T-helper 9 cell (primary cell): Measurements from ENCODE around the gene ARHGAP35.

Source experiments
- DNase-seq: peaks from one replicate; pipeline ENCODE4 v3.0.0-alpha.2; 2020

The ARHGAP35 gene

DNA sequence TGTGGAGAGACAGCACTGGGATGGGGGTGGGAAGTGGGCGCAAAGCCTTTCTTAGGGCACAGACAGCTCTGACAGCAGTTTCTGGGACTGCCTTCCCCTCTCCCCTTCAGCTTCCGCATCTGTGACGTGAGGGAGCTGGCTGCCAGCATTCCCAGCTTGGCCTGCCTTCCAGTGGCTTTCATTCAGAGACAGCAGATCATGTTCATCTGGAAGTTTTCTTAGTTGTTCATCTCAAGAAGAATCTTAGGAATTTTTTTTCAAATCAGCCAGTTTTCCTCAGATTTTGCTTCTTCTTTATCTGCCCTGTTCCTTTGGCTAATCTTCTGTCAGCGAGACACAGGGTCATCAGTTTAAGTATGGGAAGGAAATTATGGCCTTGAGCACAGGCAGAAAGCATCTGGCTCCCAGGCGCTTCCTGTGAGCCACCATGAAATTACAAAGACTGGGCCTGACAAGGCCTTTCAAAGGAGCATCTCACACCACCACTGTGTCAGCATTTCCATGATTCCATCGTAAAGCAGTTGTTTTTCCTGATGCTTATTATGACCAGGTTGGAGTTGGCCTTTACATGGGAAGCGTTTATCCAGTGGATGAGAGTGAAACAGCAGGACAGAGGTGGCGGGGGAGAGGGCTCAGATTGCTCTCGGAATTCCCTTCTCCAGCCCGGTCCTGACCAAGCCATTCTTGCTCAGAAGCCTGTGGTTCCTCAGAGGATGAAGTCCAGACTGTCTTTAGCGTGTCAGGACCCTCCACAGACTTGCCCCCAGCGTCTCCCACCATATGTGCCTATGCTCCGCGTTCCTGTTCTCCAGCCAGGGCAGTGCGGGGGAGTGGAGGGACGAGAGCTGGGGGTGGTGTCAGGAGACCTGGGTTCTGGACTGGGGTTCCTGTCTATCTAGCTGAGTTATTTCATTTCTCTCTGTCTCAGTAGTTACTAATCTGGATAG is 43.6 kb downstream of the ARHGAP35 start:
- DNase-seq: no peak

DNA sequence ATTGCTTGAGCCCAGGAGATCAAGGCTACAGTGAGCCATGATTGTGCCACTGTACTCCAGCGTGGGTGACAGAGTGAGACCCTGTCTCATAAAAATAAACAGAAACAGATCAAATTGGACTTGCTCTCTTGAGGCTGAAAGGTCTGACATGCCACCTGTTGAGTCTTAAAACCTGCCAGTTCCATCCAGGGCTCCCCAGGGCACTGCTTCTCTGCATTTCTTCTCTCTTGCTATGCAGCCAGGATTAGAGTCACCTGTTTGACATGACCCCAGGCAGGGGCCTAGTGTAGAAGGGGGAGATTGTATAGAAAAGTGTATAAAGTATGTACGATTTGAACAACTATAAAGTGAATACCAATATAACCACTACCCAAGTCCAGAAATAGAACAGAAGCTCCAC is 45.4 kb downstream of the ARHGAP35 start:
- no peak for DNase-seq

DNA sequence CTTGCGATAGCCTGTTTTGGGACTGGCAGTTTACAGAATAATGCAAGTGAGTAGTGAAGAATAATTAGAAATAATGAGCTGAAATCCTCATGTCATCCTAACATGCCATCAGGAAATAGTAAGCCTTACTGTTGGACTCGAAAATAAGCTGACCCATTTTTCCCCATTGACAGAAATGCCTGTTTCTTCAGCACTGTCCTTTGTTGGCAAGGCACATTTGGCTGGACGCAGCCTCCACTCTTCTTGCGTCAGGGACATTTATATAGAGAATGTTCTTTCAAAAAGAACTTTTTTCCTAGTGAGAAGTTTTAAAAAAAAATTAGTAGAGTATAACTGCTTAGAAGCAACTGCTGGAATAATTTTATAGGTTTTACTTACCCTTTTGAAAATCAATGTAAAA is 47.1 kb downstream of the ARHGAP35 start:
- DNase-seq: no peak

DNA sequence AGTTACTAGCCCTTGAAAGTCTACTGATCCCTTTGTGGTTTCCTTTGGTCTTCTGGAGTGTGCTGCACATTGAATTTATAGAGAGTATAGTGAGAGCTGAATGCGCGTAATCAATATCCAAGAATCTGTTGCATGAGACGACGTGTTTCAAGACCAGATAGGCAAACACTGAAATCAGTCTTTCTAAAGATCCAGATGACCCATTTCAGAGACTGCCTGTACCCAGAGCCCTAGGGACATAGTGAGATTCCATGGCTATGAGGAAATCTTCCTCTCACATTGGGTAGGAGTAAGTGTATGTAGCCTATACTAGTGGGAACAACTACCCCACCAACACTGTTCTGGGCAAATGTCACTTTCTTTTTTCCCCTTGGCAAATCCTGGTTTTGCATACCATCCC is 48.6 kb downstream of the ARHGAP35 start:
- no peak for DNase-seq
